Activated T-cell treated with anti-CD3 and anti-CD28 coated beads, Interleukin-2, amount 50 U/mL, for 72 hours (primary cell): ENCODE measurements around the gene F2RL3. TPM values are rescaled to one million over a fixed set of nuclear protein-coding genes. Genes with fewer than 3 reads are reported as not detected.
A peak's percentile ranks its signal among the peaks of the same experiment; 100 is the strongest.

ENCODE experiments used
- ATAC-seq, 2 donors: fragments of 150-1000 bp; cut with Tn5 transposase; replicated peaks in 1 of 2; 2 replicates each; pipeline ENCODE4 v1.10.0; 2021; ENCODE audit warnings: moderate library complexity in 2 of 2, mild to moderate bottlenecking in 1 of 2
- DNase-seq, 2 donors: peaks; one replicate each; pipeline ENCODE4 v3.0.0; 2021 to 2022; ENCODE audit warnings: mixed read lengths in 1 of 2
- H3K27ac Mint-ChIP-seq: one replicate; pipeline ENCODE4 v1.8.0; 2022; ENCODE audit warnings: mild to moderate bottlenecking, moderate library complexity, mixed read lengths
- H3K27me3 Mint-ChIP-seq: one replicate; pipeline ENCODE4 v1.8.0; 2022; ENCODE audit warnings: low read depth, mixed read lengths
- H3K36me3 Mint-ChIP-seq, 2 donors: one replicate each; pipeline ENCODE4 v1.8.0; 2022; ENCODE audit warnings: mixed read lengths in 2 of 2, mild to moderate bottlenecking in 1 of 2; ENCODE audit not compliant: insufficient read depth in 2 of 2
- H3K4me1 Mint-ChIP-seq: one replicate; pipeline ENCODE4 v1.8.0; 2022; ENCODE audit warnings: low read depth, mixed read lengths
- H3K4me3 Mint-ChIP-seq, 2 donors: one replicate each; pipeline ENCODE4 v1.8.0; 2022; ENCODE audit warnings: mild to moderate bottlenecking in 2 of 2, mixed read lengths in 2 of 2, moderate library complexity in 2 of 2
- H3K9me3 Mint-ChIP-seq, 2 donors: one replicate each; pipeline ENCODE4 v1.8.0; 2022; ENCODE audit warnings: mixed read lengths in 2 of 2
- total RNA-seq, 2 donors: library from RNA; stranded (reverse); gene quantifications; one replicate each; pipeline ENCODE4 v1.2.3, GENCODE V29; 2022

F2RL3 gene
- total RNA-seq, 2 donors from 2014 or later, result not detected

DNA sequence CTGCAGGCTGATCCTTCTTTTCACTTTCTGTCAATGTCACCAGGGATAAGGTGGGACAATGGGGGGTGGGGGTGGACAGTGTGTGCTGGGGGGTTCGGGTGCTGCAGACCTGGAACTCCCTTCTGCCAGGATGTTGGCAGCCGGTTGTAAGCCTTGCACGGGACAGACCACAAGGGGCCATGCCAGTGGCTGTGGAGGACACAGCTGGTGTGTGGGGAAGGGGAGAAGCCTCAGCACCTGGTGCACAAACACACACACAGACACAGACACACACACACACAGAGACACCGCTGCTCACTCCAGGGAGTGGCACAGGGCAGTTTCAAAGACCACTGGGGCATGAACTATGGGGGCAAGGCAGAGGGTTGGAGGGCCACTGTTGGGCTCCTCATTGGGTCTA lies 3.6 kb downstream of the F2RL3 start:
- H3K36me3 Mint-ChIP-seq, result no peaks in the 10 kb centered on the region

DNA sequence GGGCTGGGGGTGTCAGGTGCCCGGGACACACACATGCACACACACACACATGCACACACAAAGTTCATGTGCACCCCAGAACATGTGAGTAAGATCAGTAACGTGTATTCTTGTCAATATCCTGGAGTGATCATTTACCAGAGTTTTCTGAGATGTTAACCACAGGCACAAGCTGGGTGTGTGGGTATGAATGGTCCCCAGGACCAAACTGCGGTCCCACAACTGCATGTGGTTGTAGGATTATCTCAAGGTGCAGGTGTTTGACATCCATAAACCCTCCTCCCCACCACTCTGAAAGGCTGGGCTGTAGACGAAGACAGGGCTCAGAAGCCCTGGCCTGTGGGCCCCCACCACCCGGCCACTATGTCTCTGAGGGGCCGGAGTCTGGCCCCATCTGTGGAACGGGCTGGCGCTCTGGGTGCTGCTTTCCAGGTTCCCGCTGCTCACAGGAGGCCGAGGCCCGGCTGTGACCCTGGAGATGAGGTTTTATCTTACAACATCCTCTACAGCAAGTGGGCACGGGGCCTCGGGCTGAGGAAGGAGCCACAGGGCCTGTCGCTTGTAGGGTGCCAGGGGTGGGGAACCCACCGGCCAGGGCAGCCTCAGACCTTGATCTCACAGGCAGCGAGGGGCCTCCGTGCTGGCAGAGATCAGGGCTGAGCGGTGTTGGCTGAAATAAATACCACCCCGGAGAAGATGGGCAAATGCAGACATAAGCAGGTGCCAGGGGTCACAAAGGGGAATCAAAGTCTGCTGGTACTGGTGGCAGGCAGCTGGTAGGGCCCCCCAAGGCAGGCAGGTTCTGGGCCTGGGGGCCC lies 4.3 kb downstream of the F2RL3 start:
- Mint-ChIP-seq H3K9me3 (no peaks in the 10 kb centered on the region), H3K4me1 (no peaks in the 10 kb centered on the region), H3K27ac (no peak overlapping the region), H3K36me3 (no peaks in the 10 kb centered on the region), H3K27me3 (peaks cover 29% of the 10 kb centered on the region), H3K4me3 (no peak overlapping the region)
- ATAC-seq, result peak in 1 of 2 donors; percentile 23
- DNase-seq, result no peak

More for the DNA sequence above, 3.6 kb downstream of the F2RL3 start:
- H3K9me3 Mint-ChIP-seq, result no peaks in the 10 kb centered on the region
- H3K4me3 Mint-ChIP-seq, result no peak overlapping the region
- DNase-seq (no peak), ATAC-seq (no peak)
- no peak overlapping the region for H3K27ac Mint-ChIP-seq
- H3K4me1 Mint-ChIP-seq, result no peaks in the 10 kb centered on the region
- H3K27me3 Mint-ChIP-seq, result peaks cover 27% of the 10 kb centered on the region

DNA sequence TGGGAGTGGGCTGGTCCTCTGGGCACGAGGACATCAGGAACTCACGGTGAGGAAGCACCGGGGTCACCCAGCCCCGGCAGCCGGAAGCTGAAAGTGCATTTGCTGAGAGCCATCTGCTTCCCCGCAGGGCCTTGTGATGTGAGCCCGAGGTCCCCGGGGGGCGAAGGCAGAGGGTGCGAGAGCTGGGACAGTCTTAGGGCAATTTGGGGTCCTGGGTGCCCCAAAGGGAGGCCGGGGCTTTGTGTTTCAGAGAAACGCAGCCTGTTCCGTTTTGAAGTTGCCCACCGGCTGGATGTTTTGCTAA lies 4.8 kb downstream of the F2RL3 start:
- peaks cover 34% of the 10 kb centered on the region for H3K27me3 Mint-ChIP-seq
- H3K27ac Mint-ChIP-seq, result no peak overlapping the region
- no peak overlapping the region for H3K4me3 Mint-ChIP-seq
- H3K9me3 Mint-ChIP-seq, result no peaks in the 10 kb centered on the region
- DNase-seq, result peak in 1 of 2 donors; percentile 10
- H3K36me3 Mint-ChIP-seq, result no peaks in the 10 kb centered on the region
- H3K4me1 Mint-ChIP-seq, result peaks cover 4% of the 10 kb centered on the region
- no peak for ATAC-seq

DNA sequence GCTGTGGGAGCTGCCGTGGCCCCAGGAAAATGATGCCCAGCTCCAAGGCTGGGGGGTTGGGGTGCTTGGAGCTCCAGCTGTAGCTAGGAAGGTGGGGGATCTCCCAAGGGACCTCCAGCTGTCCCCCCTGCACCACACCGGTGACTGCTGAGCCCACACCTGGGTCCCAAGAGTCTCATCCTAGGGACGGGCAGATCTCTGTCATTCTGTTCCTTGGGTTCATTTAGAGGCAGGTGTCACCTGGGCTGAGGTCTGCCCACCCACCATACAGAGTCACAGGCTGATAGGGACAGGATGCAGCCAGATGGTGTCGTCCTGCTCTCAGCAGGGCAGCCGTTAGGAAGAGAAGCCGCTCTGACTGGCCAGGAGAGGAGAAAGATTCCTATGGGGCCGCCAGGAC lies 5.3 kb downstream of the F2RL3 start:
- Mint-ChIP-seq H3K9me3 (no peaks in the 10 kb centered on the region), H3K4me3 (no peak overlapping the region), H3K27ac (no peak overlapping the region), H3K36me3 (no peaks in the 10 kb centered on the region), H3K27me3 (peaks cover 38% of the 10 kb centered on the region), H3K4me1 (peaks cover 5% of the 10 kb centered on the region)
- DNase-seq (no peak), ATAC-seq (no peak)

DNA sequence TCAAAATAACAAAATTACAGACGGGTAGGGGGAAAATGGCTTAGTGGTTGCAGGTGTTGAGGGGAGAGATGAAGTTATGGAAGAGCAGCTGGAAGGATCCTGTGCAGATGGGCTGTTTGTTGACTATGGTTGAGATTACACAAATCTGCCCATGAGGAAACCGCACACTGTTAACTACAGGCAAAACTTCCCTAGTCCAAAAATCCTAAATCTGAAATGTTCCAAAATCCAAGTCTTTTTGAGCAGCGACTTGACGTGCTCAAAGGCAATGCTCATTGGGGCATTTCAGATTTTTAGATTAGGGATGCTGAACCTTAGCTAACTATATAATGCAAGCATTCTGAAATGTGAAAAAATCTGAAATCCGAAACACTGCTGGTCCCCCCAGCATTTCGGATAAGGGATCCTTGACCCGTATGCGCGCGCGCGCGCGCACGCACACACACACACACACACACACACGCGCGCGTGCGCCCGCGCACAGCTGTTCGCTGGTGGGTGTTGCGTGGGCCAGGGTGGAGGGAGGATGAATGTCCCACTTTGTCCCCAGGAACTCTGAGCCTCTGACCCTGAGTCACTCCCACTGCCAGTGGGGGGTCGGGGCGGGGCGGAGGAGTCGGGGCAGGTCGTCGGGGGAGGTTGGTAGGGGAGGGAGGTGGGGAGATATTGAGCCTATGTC lies 6.8 kb downstream of the F2RL3 start:
- H3K4me1 Mint-ChIP-seq, result peaks cover 5% of the 10 kb centered on the region
- H3K27ac Mint-ChIP-seq, result no peak overlapping the region
- H3K36me3 Mint-ChIP-seq, result no peaks in the 10 kb centered on the region
- no peak for DNase-seq
- ATAC-seq, result no peak
- H3K4me3 Mint-ChIP-seq, result peak overlapping the region; percentile 54 to 61
- H3K27me3 Mint-ChIP-seq, result peaks cover 38% of the 10 kb centered on the region
- H3K9me3 Mint-ChIP-seq, result no peaks in the 10 kb centered on the region

DNA sequence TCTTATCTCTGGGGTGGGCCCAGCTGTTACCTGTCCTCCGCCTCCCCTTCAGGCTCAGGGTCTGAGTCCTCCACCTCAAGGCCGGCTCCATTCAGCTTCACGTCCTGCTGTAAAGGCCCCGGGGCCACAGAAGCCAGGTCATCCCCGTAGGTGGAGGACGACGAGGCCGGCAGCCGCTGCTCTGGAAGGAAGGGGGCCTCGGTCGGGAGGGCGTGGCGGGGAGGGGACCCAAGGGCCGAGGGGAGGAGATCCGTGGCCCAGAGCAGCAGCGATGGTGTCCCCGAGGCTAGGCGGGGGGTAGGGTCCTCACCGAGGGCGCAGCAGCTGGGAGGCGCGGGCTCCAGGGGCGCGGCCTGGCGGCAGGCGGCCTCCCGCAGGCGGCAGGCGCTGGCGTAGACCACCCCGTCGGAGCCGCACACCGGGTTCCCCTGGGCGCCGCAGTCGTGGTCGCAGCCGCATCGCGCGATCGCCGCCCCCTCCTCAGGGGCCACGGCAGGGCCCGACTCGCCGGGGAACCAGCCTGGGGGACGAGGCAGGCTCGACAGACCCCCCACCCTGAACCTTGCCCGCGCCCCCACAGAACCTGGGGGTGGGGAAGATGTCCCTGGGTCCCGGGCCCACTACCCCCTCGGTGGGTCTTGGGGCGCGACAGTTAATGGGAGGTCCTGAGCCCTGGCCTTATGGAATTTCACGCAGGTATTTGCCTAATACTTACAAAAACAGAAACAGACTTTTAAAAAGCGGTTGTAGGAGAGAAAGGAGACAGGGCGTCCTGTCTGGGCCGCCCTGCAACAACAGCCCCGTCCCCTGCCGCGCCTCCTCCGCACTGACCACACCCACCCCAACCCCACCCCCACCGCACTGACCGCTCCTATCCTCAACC lies 7.6 kb downstream of the F2RL3 start:
- no peaks in the 10 kb centered on the region for H3K36me3 Mint-ChIP-seq
- H3K27ac Mint-ChIP-seq, result peak overlapping the region; percentile 89
- H3K27me3 Mint-ChIP-seq, result peaks cover 38% of the 10 kb centered on the region
- H3K9me3 Mint-ChIP-seq, result no peaks in the 10 kb centered on the region
- DNase-seq (peak; percentile 10 to 12), ATAC-seq (peak; percentile 35 to 42)
- peaks cover 5% of the 10 kb centered on the region for H3K4me1 Mint-ChIP-seq
- peak overlapping the region; percentile 73 to 74 for H3K4me3 Mint-ChIP-seq

DNA sequence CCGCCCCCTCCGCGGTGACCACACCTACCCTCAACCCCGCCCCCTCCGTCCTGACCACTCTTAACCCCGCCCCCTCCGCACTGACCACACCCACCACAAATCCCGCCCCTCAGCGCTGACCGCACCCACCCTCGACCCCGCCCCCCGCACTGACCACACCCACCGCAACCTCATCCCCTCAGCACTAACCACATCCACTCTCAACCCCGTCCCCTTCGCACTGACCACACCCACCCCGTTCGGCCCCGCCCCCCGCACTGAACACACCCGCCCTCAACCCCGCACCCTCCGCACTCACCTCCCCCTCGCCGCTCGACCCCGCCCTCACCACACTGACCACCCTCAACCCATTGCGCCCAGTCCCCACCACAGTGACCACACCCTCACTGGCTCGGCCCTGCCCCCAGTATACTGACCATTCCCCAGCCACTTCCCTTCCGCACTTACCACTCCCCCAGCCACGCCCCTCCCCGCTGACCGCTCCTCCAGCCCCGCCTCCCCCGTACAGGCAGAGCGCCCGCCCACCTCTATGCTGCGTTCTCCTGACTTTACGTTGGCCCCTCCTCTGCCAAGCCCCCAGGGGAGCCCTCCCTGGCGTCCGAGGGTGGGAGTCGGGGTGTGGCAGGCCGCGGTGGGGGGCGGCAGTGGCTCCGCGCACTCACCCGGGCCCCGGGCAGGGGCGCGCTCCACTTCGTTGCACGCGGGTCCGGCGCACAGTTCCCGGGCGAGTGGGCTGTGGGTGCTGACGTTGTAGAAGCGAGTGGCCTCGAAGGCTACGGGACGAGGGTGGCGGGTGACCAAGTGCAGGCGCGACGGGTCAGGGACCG lies 8.4 kb downstream of the F2RL3 start:
- ATAC-seq (peak; percentile 67 to 77), DNase-seq (peak; percentile 76 to 84)
- Mint-ChIP-seq H3K27me3 (peaks cover 36% of the 10 kb centered on the region), H3K36me3 (no peaks in the 10 kb centered on the region), H3K4me1 (peaks cover 5% of the 10 kb centered on the region), H3K4me3 (peak overlapping the region; percentile 73 to 74), H3K27ac (peak overlapping the region; percentile 89), H3K9me3 (no peaks in the 10 kb centered on the region)

DNA sequence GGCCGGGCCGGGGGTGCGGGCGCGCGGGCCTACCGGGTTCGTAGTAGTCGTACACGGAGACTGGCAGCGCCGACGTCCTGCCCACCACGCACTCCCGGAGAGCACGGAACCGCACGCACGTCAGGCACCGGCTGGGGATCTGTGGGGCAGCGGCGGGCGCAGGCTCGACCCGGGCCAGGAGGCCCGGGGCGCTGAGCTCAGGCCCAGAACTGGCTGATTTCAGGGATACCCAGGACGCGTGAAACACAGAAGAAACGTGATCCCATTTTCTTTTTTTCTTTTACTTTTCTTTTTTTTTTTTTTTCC lies 9.0 kb downstream of the F2RL3 start:
- Mint-ChIP-seq H3K27ac (peak overlapping the region; percentile 77), H3K9me3 (no peaks in the 10 kb centered on the region), H3K36me3 (no peaks in the 10 kb centered on the region), H3K4me3 (peak overlapping the region; percentile 67 to 74), H3K27me3 (peaks cover 31% of the 10 kb centered on the region), H3K4me1 (peaks cover 5% of the 10 kb centered on the region)
- peak in 1 of 2 donors; percentile 18 for DNase-seq
- peak; percentile 6 to 27 for ATAC-seq

DNA sequence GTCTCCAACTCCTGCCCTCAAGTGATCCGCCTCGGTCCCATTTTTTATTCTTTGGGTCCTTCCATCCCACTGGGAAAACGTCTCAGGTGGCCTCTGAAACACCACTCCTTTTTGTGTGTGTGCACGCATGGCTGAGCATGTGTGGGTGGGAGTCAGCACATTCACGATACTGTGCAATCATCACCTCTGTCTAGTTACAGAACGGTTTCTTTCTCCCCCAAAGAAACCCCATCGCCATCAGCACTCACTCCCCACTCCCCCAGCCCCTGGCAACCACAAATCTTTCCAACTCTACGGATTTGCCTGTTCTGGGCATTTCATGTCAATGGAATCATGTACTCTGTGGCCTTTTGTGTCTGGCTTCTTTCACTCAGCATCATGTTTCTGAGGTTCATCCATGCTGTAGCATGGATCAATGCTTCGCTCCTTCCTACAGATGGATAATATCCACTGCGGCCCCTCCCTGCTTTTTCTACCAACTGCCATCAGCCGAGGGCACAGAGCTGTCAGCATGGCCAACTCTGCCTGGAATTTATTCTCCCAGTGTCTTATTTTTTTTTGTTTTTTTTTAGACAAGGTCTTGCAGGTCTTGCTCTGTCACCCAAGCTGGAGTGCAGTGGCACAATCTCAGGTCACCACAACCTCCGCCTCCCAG lies 9.7 kb downstream of the F2RL3 start:
- no peak for ATAC-seq
- peak overlapping the region; percentile 48 to 67 for H3K4me3 Mint-ChIP-seq
- H3K27ac Mint-ChIP-seq, result peak overlapping the region; percentile 80
- no peaks in the 10 kb centered on the region for H3K9me3 Mint-ChIP-seq
- no peaks in the 10 kb centered on the region for H3K36me3 Mint-ChIP-seq
- H3K27me3 Mint-ChIP-seq, result peaks cover 25% of the 10 kb centered on the region
- no peak for DNase-seq
- H3K4me1 Mint-ChIP-seq, result peaks cover 5% of the 10 kb centered on the region

DNA sequence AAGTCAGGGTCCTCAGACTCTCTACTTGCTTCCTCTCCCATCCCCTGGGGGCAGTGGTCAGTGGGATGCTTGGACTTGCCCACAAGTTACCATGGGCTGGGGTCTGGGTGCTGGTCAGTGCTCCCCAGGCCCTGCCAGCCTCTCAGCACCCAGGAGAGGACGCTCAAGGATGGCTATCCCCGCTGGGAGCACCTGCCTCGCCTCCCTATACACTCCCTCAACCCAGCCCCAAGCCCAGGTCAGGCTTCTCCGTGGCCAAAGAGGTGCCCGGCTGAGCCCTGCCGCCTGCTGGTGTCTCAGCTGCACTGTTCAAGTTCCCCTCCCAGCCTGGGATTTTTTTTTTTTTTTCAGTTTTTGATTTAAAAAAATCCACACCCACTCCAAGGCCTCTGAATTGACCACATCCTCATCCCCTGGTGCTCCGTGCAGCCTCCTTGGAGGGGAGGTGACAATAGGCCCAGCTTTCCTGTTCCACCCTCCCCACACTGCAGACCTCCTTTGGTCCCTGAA lies 10.8 kb downstream of the F2RL3 start:
- peaks cover 5% of the 10 kb centered on the region for H3K4me1 Mint-ChIP-seq
- peaks cover 22% of the 10 kb centered on the region for H3K27me3 Mint-ChIP-seq
- H3K4me3 Mint-ChIP-seq, result peak overlapping the region in 1 of 2 donors; percentile 5
- H3K27ac Mint-ChIP-seq, result no peak overlapping the region
- peak; percentile 49 to 55 for DNase-seq
- H3K9me3 Mint-ChIP-seq, result peaks cover 0 to 1% of the 10 kb centered on the region in 2 donors
- ATAC-seq, result peak; percentile 45
- no peaks in the 10 kb centered on the region for H3K36me3 Mint-ChIP-seq

DNA sequence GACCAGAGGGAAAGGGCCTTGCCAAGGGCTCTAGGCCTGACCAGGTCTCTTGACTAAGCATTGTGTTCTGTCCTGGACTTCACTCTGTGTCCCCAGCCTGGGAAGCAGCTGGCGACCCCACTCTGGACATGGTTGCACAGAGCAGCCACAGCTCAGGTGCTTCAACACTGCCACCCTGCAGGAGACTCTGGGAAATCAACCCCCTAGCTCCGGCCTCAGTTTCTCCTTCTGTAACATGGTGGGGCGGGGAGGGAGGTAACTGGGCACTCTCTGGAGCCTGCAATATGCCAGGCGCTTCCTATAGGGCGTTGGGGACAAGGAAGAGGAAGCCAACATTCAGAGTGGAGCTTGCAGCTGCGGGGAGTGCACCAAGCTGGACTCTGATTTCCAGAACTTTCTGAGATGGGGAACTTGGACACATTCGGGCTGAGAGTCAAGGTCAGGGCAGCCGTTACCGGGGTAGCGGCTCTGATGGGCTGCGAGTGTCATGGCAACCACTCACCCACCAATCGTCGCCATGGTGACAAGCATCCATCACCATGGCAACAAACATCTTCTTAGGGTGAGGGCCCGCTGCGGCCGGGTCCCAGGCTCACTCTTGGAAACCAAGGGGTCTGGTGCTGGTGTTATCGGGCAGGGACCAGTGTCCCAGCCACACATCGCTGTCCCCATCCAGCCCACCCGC lies 12.8 kb downstream of the F2RL3 start:
- peaks cover 0 to 2% of the 10 kb centered on the region in 2 donors for H3K9me3 Mint-ChIP-seq
- H3K4me1 Mint-ChIP-seq, result peaks cover 5% of the 10 kb centered on the region
- ATAC-seq (no peak), DNase-seq (no peak)
- no peak overlapping the region for H3K27ac Mint-ChIP-seq
- H3K27me3 Mint-ChIP-seq, result peaks cover 11% of the 10 kb centered on the region
- no peaks in the 10 kb centered on the region for H3K36me3 Mint-ChIP-seq
- no peak overlapping the region for H3K4me3 Mint-ChIP-seq
